COR-L47 (cell line): ENCODE data around the gene ARSG.
"Not testable (repeated sequence)": the region's sequence is repeated elsewhere in the genome, so short reads cannot be mapped to it uniquely, and the experiment has no call there.

ENCODE experiments used
- DNase-seq: peaks from one replicate; lab custom pipeline; 2025; lab: John Stamatoyannopoulos, UW

Gene ARSG

GRCh38 chr17:68277807-68278206 is 13.5 kb upstream of the ARSG start:
- DNase-seq, result no peak

- DNase-seq, result not testable (repeated sequence)
These were observed 9.3 kb upstream of the ARSG start for GRCh38 chr17:68281965-68282364.

GRCh38 chr17:68288375-68288774 is 2.9 kb upstream of the ARSG start:
- no peak for DNase-seq

GRCh38 chr17:68288804-68289203 is 2.5 kb upstream of the ARSG start:
- no peak for DNase-seq

- no peak for DNase-seq
These were observed 1.8 kb upstream of the ARSG start for GRCh38 chr17:68289473-68289872.

- no peak for DNase-seq
These were observed 1.4 kb upstream of the ARSG start for GRCh38 chr17:68289936-68290267.

- peak; percentile 20 for DNase-seq
These were observed 884 bp upstream of the ARSG start for GRCh38 chr17:68290268-68290954.

GRCh38 chr17:68291836-68292688 is 767 bp downstream of the ARSG start:
- peak; percentile 81 for DNase-seq

GRCh38 chr17:68292689-68293040 is 1.4 kb downstream of the ARSG start:
- DNase-seq, result no peak

- DNase-seq, result no peak
These were observed 2.3 kb downstream of the ARSG start for GRCh38 chr17:68293490-68294195.

- DNase-seq, result no peak
These were observed 2.9 kb downstream of the ARSG start for GRCh38 chr17:68294196-68294555.

GRCh38 chr17:68294617-68295016 is 3.3 kb downstream of the ARSG start:
- DNase-seq, result no peak

GRCh38 chr17:68295086-68295485 is 3.8 kb downstream of the ARSG start:
- no peak for DNase-seq

- no peak for DNase-seq
These were observed 5.2 kb downstream of the ARSG start for GRCh38 chr17:68296217-68297191.

- no peak for DNase-seq
These were observed 5.9 kb downstream of the ARSG start for GRCh38 chr17:68297195-68297594.

GRCh38 chr17:68298601-68299000 is 7.3 kb downstream of the ARSG start:
- no peak for DNase-seq

GRCh38 chr17:68299817-68300216 is 8.5 kb downstream of the ARSG start:
- DNase-seq, result no peak

- peak; percentile 88 for DNase-seq
These were observed 10.2 kb downstream of the ARSG start for GRCh38 chr17:68301438-68301959.

GRCh38 chr17:68302066-68302564 is 10.8 kb downstream of the ARSG start:
- DNase-seq, result peak; percentile 81

GRCh38 chr17:68302666-68303065 is 11.4 kb downstream of the ARSG start:
- DNase-seq, result no peak

GRCh38 chr17:68304706-68305105 is 13.4 kb downstream of the ARSG start:
- DNase-seq, result no peak
